ENCODE data around the gene MAMSTR.

- TF ChIP-seq CTCF (IDR thresholded peaks at IDR 0.05; ENCODE audit: low read length) (no peak), EZH2 (IDR thresholded peaks at IDR 0.05; ENCODE audit: borderline replicate concordance, low read length) (no peak)
These were observed 5.5 kb upstream of the MAMSTR start for GRCh38 chr19:48724796-48725753.
